Adrenal gland (tissue), 12 donors: ENCODE data around the gene MAEA. TPM values are rescaled to one million over a fixed set of nuclear protein-coding genes. Genes with fewer than 3 reads are reported as not detected.

Experiments used
- DNase-seq, 7 donors: peaks; one replicate each; pipeline ENCODE4 v3.0.0-alpha.2; 2019 to 2020
- H3K27ac ChIP-seq, 5 donors: fragments of 200-600 bp; sonication (generic) in 4 of 5; 1 replicate in 3 of 5; 2 replicates in 2 of 5; pipeline versions ENCODE4 v1.5.1 to v1.8.0; 2016 to 2020; ENCODE audit warnings: mild to moderate bottlenecking in 1 of 5
- H3K27me3 ChIP-seq: fragments of 200-600 bp; 2 replicates; pipeline ENCODE4 v1.8.0; 2021
- H3K36me3 ChIP-seq, 2 donors: fragments of 200-600 bp; replicated peaks in 1 of 2; 1 replicate in 1 of 2; 2 replicates in 1 of 2; pipeline versions ENCODE4 v1.5.1 to v1.8.0; 2018 to 2022
- H3K4me1 ChIP-seq, 2 donors: fragments of 200-600 bp; replicated peaks in 1 of 2; 1 replicate in 1 of 2; 2 replicates in 1 of 2; pipeline versions ENCODE4 v1.5.1 to v1.8.0; 2018 to 2021
- H3K4me3 ChIP-seq, 4 donors: fragments of 200-600 bp; sonication (generic) in 3 of 4; one replicate each; pipeline ENCODE4 v1.5.1; 2016 to 2018
- H3K9me3 ChIP-seq, 3 donors: fragments of 200-600 bp; sonication (generic) in 1 of 3; replicated peaks in 1 of 3; 1 replicate in 2 of 3; 2 replicates in 1 of 3; pipeline versions ENCODE4 v1.5.1 to v1.8.0; 2016 to 2021
- CTCF ChIP-seq, 6 experiments: fragments of 450-650 bp in 4 of 6; fragments of 200-600 bp in 2 of 6; sonication (generic) in 1 of 6; IDR thresholded peaks; 1 replicate in 5 of 6; 2 replicates in 1 of 6; pipeline versions ENCODE4 v1.5.1 to v1.8.0; 2016 to 2021; ENCODE audit warnings: antibody characterized with exemption in 6 of 6, mild to moderate bottlenecking in 2 of 6, moderate library complexity in 1 of 6
- POLR2A ChIP-seq, 2 donors: fragments of 450-650 bp; IDR thresholded peaks; one replicate each; pipeline ENCODE4 v1.6.1; 2017; ENCODE audit warnings: antibody characterized with exemption in 2 of 2, mild to moderate bottlenecking in 2 of 2, moderate library complexity in 1 of 2
- WGBS, 4 donors: extraction: QIAGEN DNeasy Blood & Tissue Kit in 2 of 4; methylation state at CpG; one replicate each; pipeline versions ENCODE4 v1.1.5 to v1.1.7; 2013 to 2017; 5-methylcytosine and 5-hydroxymethylcytosine counted together
- intact Hi-C, 2 donors: fragments of 100-400 bp; cut with DNase I; formaldehyde crosslinking; loops; one replicate each; pipeline versions ENCODE4 v1.14.1 to v1.15.0; 2022 to 2023
- polyA plus RNA-seq, 3 donors: library from polyadenylated mRNA; stranded (reverse); fragments of 200-250 nt in 2 of 3; fragments of 350-450 nt in 1 of 3; fragmentation: Illumina TruSeq in 1 of 3; extraction: RNeasy Lipid Tissue Mini Kit (QIAGEN cat#74804) in 1 of 3; gene quantifications; one replicate each; pipeline ENCODE4 v1.2.3, GENCODE V29; 2013 to 2014
- total RNA-seq, 9 donors: library from RNA; depleted of rRNA in 4 of 9; stranded (reverse); fragments of >200 nt in 4 of 9; fragments of 120-200 nt in 1 of 9; fragmentation: NEBNext Ultra II Directional in 1 of 9; extraction: Animal tissue kit (Norgen Biotek cat#: 25700) in 1 of 9; gene quantifications; one replicate each; pipeline versions ENCODE4 v1.1.0 to v1.2.4, GENCODE V29; 2013 to 2023
- donor health status: healthy with polysubstance abuse.
- donor health status: Bipolar disorder and iron deficiency.
- donor health status: DM: yes; HTN: yes; CAD: no.
- donor health status: DM: no; HTN: no; CAD: no.
- donor health status: DM: no; HTN: no; CAD: no.
- donor health status: DM: yes; HTN: yes; CAD: no.

Gene MAEA
- total and polyA plus RNA-seq, 12 donors, result 35.6 to 103 (median 75.1) TPM

- intact Hi-C loops, result no loop called here
- 78 to 82% (median 81%) methylated on average over 20 to 34 of the region's 34 CpGs for WGBS, 4 donors
- DNase-seq, result no peak
- TF ChIP-seq POLR2A (IDR thresholded peaks at IDR 0.05), result no peak
- no peak for TF ChIP-seq CTCF (IDR thresholded peaks at IDR 0.05)
- H3K27ac ChIP-seq, result no peak overlapping the region
- H3K4me1 ChIP-seq, result peaks cover 0 to 6% of the 10 kb centered on the region in 2 donors
- no peaks in the 10 kb centered on the region for H3K27me3 ChIP-seq
- peaks cover 0 to 47% of the 10 kb centered on the region in 2 donors for H3K36me3 ChIP-seq
- no peak overlapping the region for H3K4me3 ChIP-seq
- H3K9me3 ChIP-seq, result no peaks in the 10 kb centered on the region
These were observed 40.0 kb downstream of the MAEA start for GRCh38 chr4:1329408-1330371.

DNA sequence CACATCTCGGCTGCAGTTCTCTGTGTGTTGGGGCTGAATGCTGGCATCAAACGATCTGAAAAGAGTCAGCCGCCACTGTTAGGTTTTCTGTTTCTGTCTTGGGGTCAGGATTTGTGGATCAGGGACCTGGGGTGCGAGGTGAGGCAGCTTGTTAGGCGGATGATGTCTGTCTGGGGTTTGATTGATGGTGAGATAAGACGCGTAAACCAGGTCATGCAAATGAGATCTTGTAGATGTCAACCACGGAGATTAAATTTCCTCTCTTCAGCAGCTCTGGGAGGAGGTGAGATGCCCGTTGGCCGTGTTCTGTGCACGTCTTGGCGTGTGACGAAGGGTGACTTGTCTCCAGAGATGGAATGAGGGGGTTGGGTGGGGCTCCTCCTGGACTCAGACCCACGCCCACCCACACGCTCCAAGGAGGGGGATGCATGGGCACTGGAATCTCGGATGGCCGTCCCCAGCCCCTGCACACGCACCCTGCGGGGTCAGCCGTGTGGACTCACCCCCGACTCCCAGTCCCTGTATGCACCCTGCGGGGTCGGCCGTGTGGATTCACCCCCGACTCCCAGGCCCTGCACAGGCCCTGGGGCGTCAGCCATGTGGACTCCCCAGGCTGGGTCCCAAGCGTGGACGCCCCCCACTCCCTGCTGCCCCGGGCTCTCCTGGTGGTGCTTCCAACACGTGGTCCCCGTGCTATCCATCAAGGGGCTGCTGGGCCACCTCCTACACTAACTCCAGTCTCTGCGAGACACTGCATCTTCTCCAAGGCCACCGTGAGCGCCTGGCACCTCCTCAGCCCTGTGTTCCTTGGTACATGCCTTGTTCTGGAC lies 41.3 kb downstream of the MAEA start:
- peak in 1 of 7 donors; percentile 53 for DNase-seq
- peaks cover 0 to 48% of the 10 kb centered on the region in 2 donors for H3K36me3 ChIP-seq

DNA sequence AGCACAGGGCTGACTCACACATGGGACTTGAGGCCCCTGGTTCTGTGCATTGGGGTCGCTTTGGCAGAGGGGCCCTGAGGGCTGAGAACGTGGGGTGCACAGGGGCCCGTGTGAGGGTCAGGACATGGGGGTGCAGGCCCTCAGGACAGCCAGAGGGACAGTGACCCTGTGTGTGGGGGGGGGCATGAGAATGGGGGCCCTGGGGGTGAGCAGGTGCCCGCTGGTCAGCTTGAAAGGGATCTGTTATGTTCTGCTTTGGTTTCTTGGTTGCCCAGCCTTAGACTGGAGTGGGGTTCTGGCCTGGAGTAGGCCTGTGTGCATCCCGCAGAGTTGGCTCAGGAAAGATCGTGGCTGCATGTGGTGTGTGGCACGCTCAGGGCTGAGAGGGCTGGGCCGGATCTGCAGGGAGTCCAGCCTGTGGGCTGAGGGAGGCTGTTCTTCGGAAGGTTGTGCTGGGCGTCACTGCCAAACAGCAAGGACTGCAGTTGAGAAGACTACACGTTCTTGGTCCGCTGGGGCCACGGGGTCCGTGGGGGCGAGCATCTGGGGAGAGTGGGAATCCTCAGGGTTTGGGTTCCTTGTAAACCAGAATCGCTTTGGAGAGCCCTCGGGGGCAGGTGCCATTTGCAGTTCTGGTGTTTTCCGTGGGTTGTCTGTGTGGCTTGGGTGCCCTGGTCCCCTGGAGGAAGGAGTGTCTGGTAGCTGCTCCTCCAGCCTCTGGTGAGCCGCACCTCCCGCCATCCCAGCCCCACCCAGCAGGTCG lies 42.1 kb downstream of the MAEA start:
- H3K4me3 ChIP-seq, result no peak overlapping the region
- DNase-seq, result no peak
- H3K36me3 ChIP-seq, result peaks cover 0 to 46% of the 10 kb centered on the region in 2 donors
- no peaks in the 10 kb centered on the region for H3K27me3 ChIP-seq
- TF ChIP-seq POLR2A (IDR thresholded peaks at IDR 0.05), result no peak
- TF ChIP-seq CTCF (IDR thresholded peaks at IDR 0.05), result no peak
- 83 to 91% (median 86%) methylated on average over 11 to 21 of the region's 21 CpGs for WGBS, 4 donors
- intact Hi-C loops, result no loop called here
- H3K4me1 ChIP-seq, result peaks cover 0 to 6% of the 10 kb centered on the region in 2 donors
- no peaks in the 10 kb centered on the region for H3K9me3 ChIP-seq
- no peak overlapping the region for H3K27ac ChIP-seq

More for the DNA sequence above, 41.3 kb downstream of the MAEA start:
- Histone ChIP-seq H3K4me1 (peaks cover 0 to 6% of the 10 kb centered on the region in 2 donors), H3K4me3 (no peak overlapping the region), H3K9me3 (no peaks in the 10 kb centered on the region), H3K27me3 (no peaks in the 10 kb centered on the region), H3K27ac (no peak overlapping the region)
- intact Hi-C loops, result no loop called here
- TF ChIP-seq CTCF (IDR thresholded peaks at IDR 0.05) (no peak), POLR2A (IDR thresholded peaks at IDR 0.05) (no peak)
- 73 to 76% (median 74%) methylated on average over 25 to 34 of the region's 34 CpGs for WGBS, 4 donors
